Measurements from ENCODE around the gene CCL18.

CCL18 gene

DNA sequence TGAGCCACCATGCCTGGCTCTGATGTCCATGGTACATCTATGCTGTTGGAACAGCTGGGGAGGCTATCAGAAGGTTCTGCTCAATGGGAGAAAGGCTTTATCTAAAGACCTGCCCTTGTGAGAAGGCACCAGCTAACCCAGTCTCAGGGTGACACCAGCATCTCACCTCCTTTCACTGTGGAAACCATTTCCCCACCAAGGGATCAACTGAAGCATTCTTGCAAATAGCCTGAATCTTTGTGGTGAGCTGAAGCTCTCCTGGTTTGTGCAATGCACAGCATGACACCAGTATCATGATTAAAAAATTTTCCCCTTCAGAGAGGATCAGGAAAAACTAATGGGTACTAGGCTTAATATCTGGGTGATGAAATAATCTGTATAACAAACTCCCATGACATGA is 5.1 kb downstream of the CCL18 start:
- TF ChIP-seq EZH2phosphoT487 (conservative IDR thresholded peaks at IDR 0.05; ENCODE audit: low read length), result no peak
- TF ChIP-seq, protein P1, sequence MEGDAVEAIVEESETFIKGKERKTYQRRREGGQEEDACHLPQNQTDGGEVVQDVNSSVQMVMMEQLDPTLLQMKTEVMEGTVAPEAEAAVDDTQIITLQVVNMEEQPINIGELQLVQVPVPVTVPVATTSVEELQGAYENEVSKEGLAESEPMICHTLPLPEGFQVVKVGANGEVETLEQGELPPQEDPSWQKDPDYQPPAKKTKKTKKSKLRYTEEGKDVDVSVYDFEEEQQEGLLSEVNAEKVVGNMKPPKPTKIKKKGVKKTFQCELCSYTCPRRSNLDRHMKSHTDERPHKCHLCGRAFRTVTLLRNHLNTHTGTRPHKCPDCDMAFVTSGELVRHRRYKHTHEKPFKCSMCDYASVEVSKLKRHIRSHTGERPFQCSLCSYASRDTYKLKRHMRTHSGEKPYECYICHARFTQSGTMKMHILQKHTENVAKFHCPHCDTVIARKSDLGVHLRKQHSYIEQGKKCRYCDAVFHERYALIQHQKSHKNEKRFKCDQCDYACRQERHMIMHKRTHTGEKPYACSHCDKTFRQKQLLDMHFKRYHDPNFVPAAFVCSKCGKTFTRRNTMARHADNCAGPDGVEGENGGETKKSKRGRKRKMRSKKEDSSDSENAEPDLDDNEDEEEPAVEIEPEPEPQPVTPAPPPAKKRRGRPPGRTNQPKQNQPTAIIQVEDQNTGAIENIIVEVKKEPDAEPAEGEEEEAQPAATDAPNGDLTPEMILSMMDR (IDR thresholded peaks at IDR 0.05; ENCODE audit: insufficient read depth, low read length, poor library complexity, severe bottlenecking), result no peak
- H3K9me3 ChIP-seq (ENCODE audit: insufficient read depth, low read length), result no peaks in the 10 kb centered on the region
- H3K27ac ChIP-seq (ENCODE audit: low read depth, low read length), result no peak overlapping the region
- no peaks in the 10 kb centered on the region for H3K27me3 ChIP-seq (ENCODE audit: low read length)
- H3K9me2 ChIP-seq (replicated peaks; ENCODE audit: insufficient read depth, low read length), result no peaks in the 10 kb centered on the region
- no peaks in the 10 kb centered on the region for H3K36me3 ChIP-seq (ENCODE audit: low read length)
- H3K79me2 ChIP-seq (ENCODE audit: insufficient read depth, low read length), result no peaks in the 10 kb centered on the region
- H3K4me3 ChIP-seq (ENCODE audit: insufficient read depth, low read length, poor library complexity, severe bottlenecking), result no peak overlapping the region
- H3K9ac ChIP-seq (ENCODE audit: low read length), result no peak overlapping the region
- no peak overlapping the region for H3K4me2 ChIP-seq (ENCODE audit: low read depth, low read length, poor library complexity, severe bottlenecking)
- no peak overlapping the region for H2AFZ ChIP-seq (ENCODE audit: low read depth, low read length, severe bottlenecking)
- H3F3A ChIP-seq (ENCODE audit: insufficient read depth), result no peaks in the 10 kb centered on the region
- H4K20me1 ChIP-seq (ENCODE audit: low read depth, low read length), result no peaks in the 10 kb centered on the region

DNA sequence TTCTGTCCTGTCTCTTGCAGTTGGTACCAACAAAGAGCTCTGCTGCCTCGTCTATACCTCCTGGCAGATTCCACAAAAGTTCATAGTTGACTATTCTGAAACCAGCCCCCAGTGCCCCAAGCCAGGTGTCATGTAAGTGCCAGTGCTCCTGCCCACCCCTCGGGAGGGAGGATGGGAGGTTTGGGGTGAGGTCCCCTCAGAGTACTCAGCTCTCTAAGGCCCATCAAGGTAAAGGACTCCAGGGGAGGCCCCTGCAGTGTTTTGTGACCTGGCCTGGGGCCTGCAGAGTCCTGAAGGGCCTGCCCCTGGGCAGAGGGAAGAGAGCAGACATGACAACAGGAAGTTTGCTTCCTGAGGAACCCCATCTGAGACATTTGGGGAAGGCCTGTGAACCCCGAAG is 6.4 kb downstream of the CCL18 start:
- no peak overlapping the region for H3K9ac ChIP-seq (ENCODE audit: low read length)
- TF ChIP-seq, protein P1 (IDR thresholded peaks at IDR 0.05; ENCODE audit: insufficient read depth, low read length, poor library complexity, severe bottlenecking), result no peak
- TF ChIP-seq EZH2phosphoT487 (conservative IDR thresholded peaks at IDR 0.05; ENCODE audit: low read length), result no peak
- H3K4me2 ChIP-seq (ENCODE audit: low read depth, low read length, poor library complexity, severe bottlenecking), result no peak overlapping the region
- no peak overlapping the region for H3K27ac ChIP-seq (ENCODE audit: low read depth, low read length)
- H3K27me3 ChIP-seq (ENCODE audit: low read length), result no peaks in the 10 kb centered on the region
- no peaks in the 10 kb centered on the region for H3F3A ChIP-seq (ENCODE audit: insufficient read depth)
- no peaks in the 10 kb centered on the region for H3K9me2 ChIP-seq (replicated peaks; ENCODE audit: insufficient read depth, low read length)
- H3K4me3 ChIP-seq (ENCODE audit: insufficient read depth, low read length, poor library complexity, severe bottlenecking), result no peak overlapping the region
- H3K9me3 ChIP-seq (ENCODE audit: insufficient read depth, low read length), result no peaks in the 10 kb centered on the region
- no peaks in the 10 kb centered on the region for H3K36me3 ChIP-seq (ENCODE audit: low read length)
- no peaks in the 10 kb centered on the region for H4K20me1 ChIP-seq (ENCODE audit: low read depth, low read length)
- H2AFZ ChIP-seq (ENCODE audit: low read depth, low read length, severe bottlenecking), result no peak overlapping the region
- no peaks in the 10 kb centered on the region for H3K79me2 ChIP-seq (ENCODE audit: insufficient read depth, low read length)

DNA sequence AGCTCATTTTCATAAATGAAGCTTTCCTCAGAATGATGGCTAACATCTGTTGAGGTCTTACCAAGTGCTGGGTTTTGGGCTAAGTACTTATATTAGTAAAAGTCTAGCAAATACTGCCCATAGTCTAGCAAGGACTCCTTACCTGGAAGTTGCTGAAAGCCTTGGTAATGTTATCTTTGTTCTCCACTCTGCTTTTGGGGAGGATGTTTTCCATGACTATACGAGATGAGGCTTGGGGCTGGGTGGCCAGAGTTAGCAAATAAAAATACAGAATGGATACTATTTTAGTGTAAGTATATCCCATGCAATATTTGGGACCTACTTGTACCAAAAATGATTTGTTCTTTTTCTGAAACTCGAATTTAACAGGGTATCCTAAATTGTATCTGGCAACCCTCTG is 7.7 kb downstream of the CCL18 start:
- TF ChIP-seq EZH2phosphoT487 (conservative IDR thresholded peaks at IDR 0.05; ENCODE audit: low read length), result no peak
- H4K20me1 ChIP-seq (ENCODE audit: low read depth, low read length), result no peaks in the 10 kb centered on the region
- H3K4me2 ChIP-seq (ENCODE audit: low read depth, low read length, poor library complexity, severe bottlenecking), result no peak overlapping the region
- H3K9ac ChIP-seq (ENCODE audit: low read length), result no peak overlapping the region
- H3K36me3 ChIP-seq (ENCODE audit: low read length), result no peaks in the 10 kb centered on the region
- H2AFZ ChIP-seq (ENCODE audit: low read depth, low read length, severe bottlenecking), result no peak overlapping the region
- H3K79me2 ChIP-seq (ENCODE audit: insufficient read depth, low read length), result no peaks in the 10 kb centered on the region
- no peaks in the 10 kb centered on the region for H3F3A ChIP-seq (ENCODE audit: insufficient read depth)
- H3K27me3 ChIP-seq (ENCODE audit: low read length), result no peaks in the 10 kb centered on the region
- H3K27ac ChIP-seq (ENCODE audit: low read depth, low read length), result no peak overlapping the region
- H3K9me3 ChIP-seq (ENCODE audit: insufficient read depth, low read length), result no peaks in the 10 kb centered on the region
- no peaks in the 10 kb centered on the region for H3K9me2 ChIP-seq (replicated peaks; ENCODE audit: insufficient read depth, low read length)
- no peak overlapping the region for H3K4me3 ChIP-seq (ENCODE audit: insufficient read depth, low read length, poor library complexity, severe bottlenecking)

DNA sequence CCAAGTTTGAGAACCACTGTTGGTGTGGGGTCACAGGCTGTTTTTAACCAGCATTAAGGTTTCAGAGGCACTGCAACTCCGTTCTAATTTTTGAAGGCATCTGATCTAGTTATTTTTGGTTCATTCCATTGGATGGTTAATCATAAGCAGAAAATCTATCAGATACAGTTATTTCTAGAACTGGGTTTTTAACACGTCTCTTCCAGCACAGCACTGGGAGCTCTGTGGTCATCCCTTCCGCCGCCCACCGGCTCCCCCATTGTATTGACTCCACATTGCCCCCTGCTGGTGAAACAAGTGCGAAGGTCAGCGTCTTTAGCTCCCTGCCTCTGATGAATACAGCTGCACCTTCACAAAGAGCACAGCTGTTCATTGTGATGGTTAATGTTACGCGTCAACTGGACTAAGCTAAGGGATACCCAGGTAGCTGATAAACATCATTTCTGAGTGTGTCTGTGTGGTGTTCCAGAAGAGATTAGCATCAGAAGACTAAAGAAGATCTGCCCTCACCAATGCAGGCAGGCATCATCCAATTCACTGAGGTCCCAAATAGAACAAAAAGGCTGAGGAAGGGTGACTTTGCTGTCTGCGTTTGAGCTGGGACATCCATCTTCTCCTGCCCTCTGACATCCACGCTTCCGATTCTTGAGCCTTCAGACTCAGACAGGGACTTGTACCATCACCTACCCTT is 8.5 kb downstream of the CCL18 start:
- H3K9ac ChIP-seq (ENCODE audit: low read length), result no peak overlapping the region
- TF ChIP-seq, protein P1 (IDR thresholded peaks at IDR 0.05; ENCODE audit: insufficient read depth, low read length, poor library complexity, severe bottlenecking), result peak; percentile 95
- TF ChIP-seq EZH2phosphoT487 (conservative IDR thresholded peaks at IDR 0.05; ENCODE audit: low read length), result no peak
- no peaks in the 10 kb centered on the region for H3K36me3 ChIP-seq (ENCODE audit: low read length)
- H3K9me3 ChIP-seq (ENCODE audit: insufficient read depth, low read length), result no peaks in the 10 kb centered on the region
- no peak overlapping the region for H3K4me2 ChIP-seq (ENCODE audit: low read depth, low read length, poor library complexity, severe bottlenecking)
- no peak overlapping the region for H3K27ac ChIP-seq (ENCODE audit: low read depth, low read length)
- H4K20me1 ChIP-seq (ENCODE audit: low read depth, low read length), result no peaks in the 10 kb centered on the region
- H3K9me2 ChIP-seq (replicated peaks; ENCODE audit: insufficient read depth, low read length), result no peaks in the 10 kb centered on the region
- H3K4me3 ChIP-seq (ENCODE audit: insufficient read depth, low read length, poor library complexity, severe bottlenecking), result no peak overlapping the region
- no peaks in the 10 kb centered on the region for H3K27me3 ChIP-seq (ENCODE audit: low read length)
- H2AFZ ChIP-seq (ENCODE audit: low read depth, low read length, severe bottlenecking), result no peak overlapping the region
- no peaks in the 10 kb centered on the region for H3K79me2 ChIP-seq (ENCODE audit: insufficient read depth, low read length)
- H3F3A ChIP-seq (ENCODE audit: insufficient read depth), result no peaks in the 10 kb centered on the region
